Left ventricle myocardium inferior (tissue), 1 donor: Measurements from ENCODE around the gene BTN1A1. TPM values are rescaled to one million over a fixed set of nuclear protein-coding genes. Genes with fewer than 3 reads are reported as not detected.

Source experiments
- DNase-seq: peaks from one replicate; pipeline ENCODE4 v3.0.0-alpha.2; 2020
- H3K27ac ChIP-seq: fragments of 200-600 bp; replicated peaks from 2 replicates; pipeline ENCODE4 v1.8.0; 2021
- H3K27me3 ChIP-seq: fragments of 200-600 bp; 2 replicates; pipeline ENCODE4 v1.8.0; 2021; ENCODE audit warnings: low read depth
- H3K36me3 ChIP-seq: fragments of 200-600 bp; 2 replicates; pipeline ENCODE4 v1.8.0; 2021
- H3K4me1 ChIP-seq: fragments of 200-600 bp; 2 replicates; pipeline ENCODE4 v1.8.0; 2021
- H3K4me3 ChIP-seq: fragments of 200-600 bp; 2 replicates; pipeline ENCODE4 v1.8.0; 2021; ENCODE audit warnings: mild to moderate bottlenecking, moderate library complexity
- H3K9me3 ChIP-seq: fragments of 200-600 bp; replicated peaks from 2 replicates; pipeline ENCODE4 v1.8.0; 2021
- intact Hi-C: fragments of 100-400 bp; cut with micrococcal nuclease; formaldehyde crosslinking; loops from one replicate; pipeline ENCODE4 v1.11.0; 2022
- total RNA-seq: library from RNA; stranded (reverse); fragmentation: NEBNext Ultra II Directional; extraction: Animal tissue kit (Norgen Biotek cat#: 25700); gene quantifications from one replicate; pipeline ENCODE4 v1.2.1, GENCODE V29; 2021
- TF ChIP-seq, protein P1 (sequence below): fragments of 200-600 bp; IDR thresholded peaks from 2 replicates; pipeline ENCODE4 v1.8.0; 2021; ENCODE audit warnings: antibody characterized with exemption, mild to moderate bottlenecking, borderline replicate concordance
- donor health status: DM: no; HTN: yes; CAD: no; lungs with severe emphysema.

The BTN1A1 gene
- total RNA-seq, 1 donor from 2014 or later: not detected

DNA sequence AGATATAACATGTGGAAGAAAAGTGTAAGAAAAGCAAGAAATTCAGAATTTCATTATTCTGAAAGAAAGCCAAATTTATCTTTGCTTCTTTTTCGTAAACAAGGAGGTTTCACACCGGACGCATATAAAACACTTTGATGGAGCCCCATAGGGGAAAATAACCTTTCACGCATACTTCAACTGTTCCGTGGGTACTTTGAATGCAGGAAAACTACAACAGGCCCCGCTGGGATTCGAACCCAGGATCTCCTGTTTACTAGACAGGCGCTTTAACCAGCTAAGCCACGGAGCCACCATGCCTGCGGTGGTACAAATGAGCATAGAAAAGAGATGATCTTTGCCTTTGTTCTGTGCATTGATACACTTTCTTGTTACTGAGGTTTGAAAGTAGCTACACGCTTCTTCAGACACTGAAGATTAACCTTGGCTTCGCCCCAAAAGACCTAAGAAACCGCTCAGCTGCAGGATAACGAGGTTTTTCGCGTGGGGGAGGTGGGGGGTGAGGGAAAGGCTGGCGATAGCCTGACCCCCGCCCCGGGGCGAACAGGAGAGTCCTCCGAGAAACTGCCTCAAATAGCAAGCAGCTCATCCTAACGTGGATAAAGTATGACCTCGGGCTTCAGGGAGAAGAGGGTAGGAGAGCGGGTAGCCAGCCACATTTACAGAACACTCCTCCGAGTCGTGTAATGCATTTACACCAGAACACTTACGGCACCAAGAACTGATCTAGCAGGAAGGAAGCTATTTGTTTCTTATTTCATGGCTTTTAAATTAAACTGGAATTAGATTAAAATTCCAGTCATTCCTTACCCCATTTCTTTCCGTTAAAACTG, 32.8 kb downstream of the BTN1A1 start:
- Histone ChIP-seq H3K27ac (peak overlapping the region; percentile 85), H3K4me1 (peaks cover 36% of the 10 kb centered on the region), H3K36me3 (no peaks in the 10 kb centered on the region), H3K4me3 (peak overlapping the region; percentile 80), H3K9me3 (no peaks in the 10 kb centered on the region), H3K27me3 (no peaks in the 10 kb centered on the region)
- TF ChIP-seq, protein P1, sequence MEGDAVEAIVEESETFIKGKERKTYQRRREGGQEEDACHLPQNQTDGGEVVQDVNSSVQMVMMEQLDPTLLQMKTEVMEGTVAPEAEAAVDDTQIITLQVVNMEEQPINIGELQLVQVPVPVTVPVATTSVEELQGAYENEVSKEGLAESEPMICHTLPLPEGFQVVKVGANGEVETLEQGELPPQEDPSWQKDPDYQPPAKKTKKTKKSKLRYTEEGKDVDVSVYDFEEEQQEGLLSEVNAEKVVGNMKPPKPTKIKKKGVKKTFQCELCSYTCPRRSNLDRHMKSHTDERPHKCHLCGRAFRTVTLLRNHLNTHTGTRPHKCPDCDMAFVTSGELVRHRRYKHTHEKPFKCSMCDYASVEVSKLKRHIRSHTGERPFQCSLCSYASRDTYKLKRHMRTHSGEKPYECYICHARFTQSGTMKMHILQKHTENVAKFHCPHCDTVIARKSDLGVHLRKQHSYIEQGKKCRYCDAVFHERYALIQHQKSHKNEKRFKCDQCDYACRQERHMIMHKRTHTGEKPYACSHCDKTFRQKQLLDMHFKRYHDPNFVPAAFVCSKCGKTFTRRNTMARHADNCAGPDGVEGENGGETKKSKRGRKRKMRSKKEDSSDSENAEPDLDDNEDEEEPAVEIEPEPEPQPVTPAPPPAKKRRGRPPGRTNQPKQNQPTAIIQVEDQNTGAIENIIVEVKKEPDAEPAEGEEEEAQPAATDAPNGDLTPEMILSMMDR: no peak
- intact Hi-C loops: no loop called here
- peak; percentile 86 for DNase-seq

- intact Hi-C loops: no loop called here
- no peak for DNase-seq
- Histone ChIP-seq H3K36me3 (no peaks in the 10 kb centered on the region), H3K27me3 (no peaks in the 10 kb centered on the region), H3K4me3 (peak overlapping the region; percentile 80), H3K9me3 (no peaks in the 10 kb centered on the region), H3K27ac (peak overlapping the region; percentile 85), H3K4me1 (peaks cover 42% of the 10 kb centered on the region)
- TF ChIP-seq, protein P1: no peak
These were observed 33.4 kb downstream of the BTN1A1 start for GRCh38 chr6:26533532-26533931.

- H3K27me3 ChIP-seq: no peaks in the 10 kb centered on the region
- no peak overlapping the region for H3K27ac ChIP-seq
- intact Hi-C loops: no loop called here
- H3K4me1 ChIP-seq: peaks cover 56% of the 10 kb centered on the region
- H3K4me3 ChIP-seq: no peak overlapping the region
- DNase-seq: no peak
- H3K36me3 ChIP-seq: no peaks in the 10 kb centered on the region
- TF ChIP-seq, protein P1: no peak
- H3K9me3 ChIP-seq: no peaks in the 10 kb centered on the region
These were observed 34.8 kb downstream of the BTN1A1 start for GRCh38 chr6:26534681-26535465.

GRCh38 chr6:26536571-26537159, 36.6 kb downstream of the BTN1A1 start:
- no peak for DNase-seq
- peaks cover 58% of the 10 kb centered on the region for H3K4me1 ChIP-seq
- TF ChIP-seq, protein P1: no peak

DNA sequence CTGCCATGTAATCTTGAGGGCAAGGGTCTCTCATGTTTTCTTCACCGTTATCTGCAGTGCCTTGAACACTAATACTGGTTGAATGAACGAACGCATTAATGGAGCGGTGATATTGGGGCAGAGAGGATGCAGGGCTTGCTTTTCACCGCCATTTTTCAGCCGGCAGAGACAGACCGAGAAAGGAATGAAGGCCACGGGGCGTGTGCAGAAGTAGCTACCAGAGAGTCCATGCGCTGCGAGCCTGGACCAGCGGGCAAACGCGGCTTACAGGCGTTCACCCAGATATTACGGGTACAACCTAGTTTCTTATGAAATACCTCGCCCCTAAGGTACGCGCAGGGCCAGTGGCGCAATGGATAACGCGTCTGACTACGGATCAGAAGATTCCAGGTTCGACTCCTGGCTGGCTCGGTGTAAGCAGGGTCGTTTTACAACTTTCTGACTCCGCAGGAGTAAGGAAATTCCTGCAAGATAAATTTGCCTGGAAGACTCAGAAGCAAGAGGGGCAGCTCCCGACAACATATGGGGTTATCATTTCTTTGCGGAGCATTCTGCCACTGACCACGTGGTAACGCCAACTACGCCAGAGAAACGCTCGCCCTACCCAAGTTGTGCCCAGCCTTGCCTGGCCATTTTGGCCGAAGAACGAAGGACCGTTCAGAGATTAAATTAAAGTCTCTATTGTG, 37.2 kb downstream of the BTN1A1 start:
- peak; percentile 85 for DNase-seq
- Histone ChIP-seq H3K4me3 (peak overlapping the region; percentile 95), H3K27ac (peak overlapping the region; percentile 90), H3K4me1 (peaks cover 56% of the 10 kb centered on the region), H3K9me3 (no peaks in the 10 kb centered on the region), H3K27me3 (no peaks in the 10 kb centered on the region), H3K36me3 (peaks cover 8% of the 10 kb centered on the region)
- intact Hi-C loops: no loop called here
- TF ChIP-seq, protein P1: no peak

More at GRCh38 chr6:26536571-26537159, 36.6 kb downstream of the BTN1A1 start:
- peaks cover 6% of the 10 kb centered on the region for H3K36me3 ChIP-seq
- H3K27me3 ChIP-seq: no peaks in the 10 kb centered on the region
- intact Hi-C loops: no loop called here
- peak overlapping the region; percentile 95 for H3K4me3 ChIP-seq
- H3K9me3 ChIP-seq: no peaks in the 10 kb centered on the region
- H3K27ac ChIP-seq: peak overlapping the region; percentile 90
